Effector memory CD8-positive, alpha-beta T cell (primary cell): ENCODE data around the gene UGT1A4.

Source experiments
- ATAC-seq: fragments of 150-1000 bp; cut with Tn5 transposase; replicated peaks from 2 replicates; pipeline ENCODE4 v1.10.0; 2021; ENCODE audit warnings: mild to moderate bottlenecking, moderate library complexity
- DNase-seq, 3 experiments: peaks; one replicate each; pipeline ENCODE4 v3.0.0; 2021
- H3K27ac Mint-ChIP-seq, 2 donors: one replicate each; pipeline ENCODE4 v1.8.0; 2022; ENCODE audit warnings: mild to moderate bottlenecking in 2 of 2, mixed read lengths in 2 of 2, moderate library complexity in 2 of 2
- H3K27me3 Mint-ChIP-seq, 2 donors: one replicate each; pipeline ENCODE4 v1.8.0; 2022; ENCODE audit warnings: mixed read lengths in 2 of 2
- H3K36me3 Mint-ChIP-seq: one replicate; pipeline ENCODE4 v1.8.0; 2022; ENCODE audit warnings: mild to moderate bottlenecking, moderate library complexity, mixed read lengths; ENCODE audit not compliant: insufficient read depth
- H3K4me1 Mint-ChIP-seq, 2 donors: one replicate each; pipeline ENCODE4 v1.8.0; 2022; ENCODE audit warnings: low read depth in 2 of 2, mixed read lengths in 2 of 2
- H3K4me3 Mint-ChIP-seq, 2 donors: one replicate each; pipeline ENCODE4 v1.8.0; 2022; ENCODE audit warnings: mild to moderate bottlenecking in 2 of 2, mixed read lengths in 2 of 2, moderate library complexity in 2 of 2
- H3K9me3 Mint-ChIP-seq, 2 donors: one replicate each; pipeline ENCODE4 v1.8.0; 2022; ENCODE audit warnings: mixed read lengths in 2 of 2

UGT1A4 gene

DNA sequence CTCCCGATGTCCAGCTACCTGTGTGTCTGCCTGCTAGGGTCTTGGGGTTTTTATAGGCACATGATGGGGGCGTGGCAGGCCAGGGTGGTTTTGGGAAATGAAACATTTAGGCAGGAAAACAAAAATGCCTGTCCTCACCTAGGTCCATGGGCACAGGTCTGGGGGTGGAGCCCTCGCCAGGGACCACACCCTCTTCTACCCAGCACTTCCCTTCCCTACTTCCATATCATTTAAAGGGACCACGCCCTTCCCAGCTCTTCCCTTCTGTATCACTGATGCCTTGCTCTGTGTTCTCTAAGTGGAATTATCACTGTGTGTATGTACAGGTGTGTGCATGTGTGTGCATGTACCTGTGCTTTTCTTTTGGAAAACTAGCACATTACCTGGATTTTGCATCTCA is 47.9 kb downstream of the UGT1A4 start:
- no peaks in the 10 kb centered on the region for H3K36me3 Mint-ChIP-seq
- H3K4me3 Mint-ChIP-seq: no peak overlapping the region

DNA sequence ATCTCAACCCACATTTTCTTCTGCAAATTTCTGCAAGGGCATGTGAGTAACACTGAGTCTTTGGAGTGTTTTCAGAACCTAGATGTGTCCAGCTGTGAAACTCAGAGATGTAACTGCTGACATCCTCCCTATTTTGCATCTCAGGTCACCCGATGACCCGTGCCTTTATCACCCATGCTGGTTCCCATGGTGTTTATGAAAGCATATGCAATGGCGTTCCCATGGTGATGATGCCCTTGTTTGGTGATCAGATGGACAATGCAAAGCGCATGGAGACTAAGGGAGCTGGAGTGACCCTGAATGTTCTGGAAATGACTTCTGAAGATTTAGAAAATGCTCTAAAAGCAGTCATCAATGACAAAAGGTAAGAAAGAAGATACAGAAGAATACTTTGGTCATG is 49.5 kb downstream of the UGT1A4 start:
- Mint-ChIP-seq H3K4me3 (no peak overlapping the region), H3K4me1 (no peaks in the 10 kb centered on the region), H3K27me3 (peaks cover 52 to 58% of the 10 kb centered on the region in 2 donors), H3K36me3 (no peaks in the 10 kb centered on the region), H3K9me3 (peaks cover 0 to 2% of the 10 kb centered on the region in 2 donors), H3K27ac (no peak overlapping the region)
- no peak for DNase-seq
- ATAC-seq: no peak

More for the DNA sequence above, 47.9 kb downstream of the UGT1A4 start:
- Mint-ChIP-seq H3K4me1 (no peaks in the 10 kb centered on the region), H3K27ac (no peak overlapping the region), H3K27me3 (peaks cover 54 to 61% of the 10 kb centered on the region in 2 donors), H3K9me3 (peaks cover 0 to 2% of the 10 kb centered on the region in 2 donors)
- DNase-seq: no peak
- no peak for ATAC-seq

DNA sequence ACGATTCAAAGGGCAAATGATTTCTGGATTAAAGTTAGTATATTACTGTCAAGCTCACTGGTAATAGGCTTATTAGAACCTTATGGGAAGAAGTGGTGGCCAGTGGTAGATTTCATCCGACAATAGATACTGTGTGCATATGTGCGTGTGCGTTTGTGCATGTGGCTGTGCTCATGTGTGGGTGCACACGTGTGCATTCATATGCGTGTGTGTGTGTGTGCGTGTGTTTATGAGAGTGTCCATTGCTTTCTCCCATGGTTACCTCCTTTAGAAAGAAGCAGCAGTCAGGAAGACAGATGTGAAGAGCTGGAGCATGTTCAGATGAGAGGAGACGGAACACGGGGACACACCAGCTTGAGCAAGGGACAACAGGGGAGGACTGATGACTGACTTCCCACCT is 50.7 kb downstream of the UGT1A4 start:
- H3K36me3 Mint-ChIP-seq: no peaks in the 10 kb centered on the region
- ATAC-seq (no peak), DNase-seq (no peak)
- H3K27me3 Mint-ChIP-seq: peaks cover 44 to 46% of the 10 kb centered on the region in 2 donors
- H3K9me3 Mint-ChIP-seq: peaks cover 0 to 2% of the 10 kb centered on the region in 2 donors
- no peak overlapping the region for H3K27ac Mint-ChIP-seq
- no peak overlapping the region for H3K4me3 Mint-ChIP-seq
- H3K4me1 Mint-ChIP-seq: no peaks in the 10 kb centered on the region

DNA sequence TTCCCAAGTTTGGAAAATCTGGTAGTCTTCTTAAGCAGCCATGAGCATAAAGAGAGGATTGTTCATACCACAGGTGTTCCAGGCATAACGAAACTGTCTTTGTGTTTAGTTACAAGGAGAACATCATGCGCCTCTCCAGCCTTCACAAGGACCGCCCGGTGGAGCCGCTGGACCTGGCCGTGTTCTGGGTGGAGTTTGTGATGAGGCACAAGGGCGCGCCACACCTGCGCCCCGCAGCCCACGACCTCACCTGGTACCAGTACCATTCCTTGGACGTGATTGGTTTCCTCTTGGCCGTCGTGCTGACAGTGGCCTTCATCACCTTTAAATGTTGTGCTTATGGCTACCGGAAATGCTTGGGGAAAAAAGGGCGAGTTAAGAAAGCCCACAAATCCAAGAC is 53.6 kb downstream of the UGT1A4 start:
- H3K27ac Mint-ChIP-seq: no peak overlapping the region
- H3K4me3 Mint-ChIP-seq: no peak overlapping the region
- no peaks in the 10 kb centered on the region for H3K36me3 Mint-ChIP-seq
- DNase-seq (no peak), ATAC-seq (no peak)
- H3K9me3 Mint-ChIP-seq: peaks cover 0 to 12% of the 10 kb centered on the region in 2 donors
- H3K4me1 Mint-ChIP-seq: no peaks in the 10 kb centered on the region
- H3K27me3 Mint-ChIP-seq: peaks cover 32 to 51% of the 10 kb centered on the region in 2 donors

DNA sequence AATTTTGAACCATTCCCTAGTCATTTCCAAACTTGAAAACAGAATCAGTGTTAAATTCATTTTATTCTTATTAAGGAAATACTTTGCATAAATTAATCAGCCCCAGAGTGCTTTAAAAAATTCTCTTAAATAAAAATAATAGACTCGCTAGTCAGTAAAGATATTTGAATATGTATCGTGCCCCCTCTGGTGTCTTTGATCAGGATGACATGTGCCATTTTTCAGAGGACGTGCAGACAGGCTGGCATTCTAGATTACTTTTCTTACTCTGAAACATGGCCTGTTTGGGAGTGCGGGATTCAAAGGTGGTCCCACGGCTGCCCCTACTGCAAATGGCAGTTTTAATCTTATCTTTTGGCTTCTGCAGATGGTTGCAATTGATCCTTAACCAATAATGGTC is 54.0 kb downstream of the UGT1A4 start:
- DNase-seq (no peak), ATAC-seq (no peak)
- H3K36me3 Mint-ChIP-seq: no peaks in the 10 kb centered on the region
- no peaks in the 10 kb centered on the region for H3K4me1 Mint-ChIP-seq
- H3K4me3 Mint-ChIP-seq: no peak overlapping the region
- H3K9me3 Mint-ChIP-seq: peaks cover 0 to 12% of the 10 kb centered on the region in 2 donors
- H3K27me3 Mint-ChIP-seq: peaks cover 32 to 52% of the 10 kb centered on the region in 2 donors
- H3K27ac Mint-ChIP-seq: no peak overlapping the region

DNA sequence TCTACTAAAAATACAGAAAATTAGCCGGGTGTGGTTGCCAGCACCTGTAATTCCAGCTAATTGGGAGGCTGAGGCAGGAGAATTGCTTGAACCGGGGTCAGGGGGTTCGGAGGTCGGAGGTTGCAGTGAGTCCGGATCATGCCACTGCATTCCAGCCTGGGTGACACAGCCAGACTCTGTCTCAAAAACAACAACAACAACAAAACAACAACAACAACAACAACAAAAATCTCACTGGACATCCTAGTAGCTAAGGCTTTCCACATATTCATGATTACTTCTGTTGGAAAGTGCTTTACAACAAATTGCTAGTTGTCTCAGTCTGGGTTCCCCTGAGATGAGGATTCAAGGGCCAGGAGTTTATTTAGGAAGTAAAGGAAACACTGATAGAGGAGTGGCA is 55.3 kb downstream of the UGT1A4 start:
- no peak overlapping the region for H3K4me3 Mint-ChIP-seq
- DNase-seq (no peak), ATAC-seq (no peak)
- H3K9me3 Mint-ChIP-seq: peaks cover 0 to 12% of the 10 kb centered on the region in 2 donors
- H3K36me3 Mint-ChIP-seq: no peaks in the 10 kb centered on the region
- H3K27me3 Mint-ChIP-seq: peaks cover 38 to 58% of the 10 kb centered on the region in 2 donors
- no peaks in the 10 kb centered on the region for H3K4me1 Mint-ChIP-seq
- no peak overlapping the region for H3K27ac Mint-ChIP-seq

DNA sequence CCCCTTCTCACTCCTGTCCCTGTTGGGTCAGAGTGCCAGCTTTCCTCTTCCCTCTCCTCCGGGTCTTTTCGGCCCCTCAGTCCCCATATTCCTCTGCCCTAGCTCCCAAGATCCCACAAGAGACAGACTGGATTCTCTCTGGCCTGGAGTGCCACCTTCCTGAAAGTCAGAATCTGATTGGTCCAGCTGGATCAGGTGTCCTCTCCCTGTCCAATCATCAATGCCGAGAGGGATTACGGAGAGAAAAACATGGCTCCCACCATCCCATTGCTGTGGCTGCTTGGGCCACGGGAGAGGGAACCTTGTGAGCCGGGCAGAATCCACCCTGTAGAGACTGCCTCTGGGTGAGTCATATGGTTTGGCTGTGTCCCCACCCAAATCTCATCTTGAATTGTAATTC is 56.9 kb downstream of the UGT1A4 start:
- peaks cover 46 to 65% of the 10 kb centered on the region in 2 donors for H3K27me3 Mint-ChIP-seq
- peaks cover 0 to 12% of the 10 kb centered on the region in 2 donors for H3K9me3 Mint-ChIP-seq
- ATAC-seq: no peak
- no peaks in the 10 kb centered on the region for H3K36me3 Mint-ChIP-seq
- no peaks in the 10 kb centered on the region for H3K4me1 Mint-ChIP-seq
- H3K27ac Mint-ChIP-seq: no peak overlapping the region
- no peak overlapping the region for H3K4me3 Mint-ChIP-seq
- DNase-seq: no peak

DNA sequence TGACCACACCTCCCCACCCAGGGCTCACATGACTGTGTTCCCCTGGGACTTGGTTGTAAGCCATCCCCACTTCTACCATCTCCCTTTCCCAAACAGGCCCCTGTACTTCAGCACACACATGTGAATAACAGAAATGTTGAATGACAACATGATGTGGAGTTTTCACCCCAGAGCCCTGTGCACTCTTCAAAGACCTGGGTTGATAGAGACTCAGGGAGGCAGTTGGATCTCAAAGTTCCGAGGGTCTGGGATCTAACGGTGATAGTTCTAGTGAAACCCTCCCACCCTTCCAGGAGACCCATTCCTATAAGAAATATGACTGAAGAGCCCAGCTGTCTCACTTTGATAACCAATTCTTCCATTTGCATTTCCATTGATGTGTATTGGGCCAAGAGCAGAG is 59.5 kb downstream of the UGT1A4 start, which contains the start of gene MROH2A:
TSS of gene MROH2A (plus strand) at position 301 of the 400 bp plus-strand sequence. CDS start 1,029 bp downstream, outside the sequence.
- Mint-ChIP-seq H3K9me3 (peaks cover 0 to 12% of the 10 kb centered on the region in 2 donors), H3K4me1 (no peaks in the 10 kb centered on the region), H3K27me3 (peaks cover 52 to 91% of the 10 kb centered on the region in 2 donors), H3K27ac (no peak within 1 kb of the TSS), H3K36me3 (no peaks in the 10 kb centered on the region), H3K4me3 (no peak within 1 kb of the TSS)
- no peak for DNase-seq
- no peak for ATAC-seq

DNA sequence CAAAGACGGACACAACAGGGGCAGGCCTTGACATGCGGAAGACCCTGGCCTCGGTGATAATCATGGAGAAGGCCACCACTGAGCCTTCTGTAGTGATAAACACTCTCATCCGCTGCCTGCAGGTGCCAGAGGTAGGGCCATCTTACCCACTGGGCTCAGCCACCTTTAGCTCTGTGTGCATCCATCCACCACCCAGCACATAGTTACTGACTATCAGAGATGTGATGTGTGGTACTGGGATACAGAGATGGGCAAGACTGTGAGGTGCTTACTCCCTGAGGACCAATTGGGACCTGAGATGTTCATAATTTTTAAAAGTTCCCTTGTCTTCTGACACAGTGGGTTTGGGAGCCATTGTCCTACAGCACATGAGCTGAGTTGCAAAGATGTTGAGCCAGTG is 61.2 kb downstream of the UGT1A4 start:
- no peak overlapping the region for H3K27ac Mint-ChIP-seq
- DNase-seq: no peak
- no peaks in the 10 kb centered on the region for H3K36me3 Mint-ChIP-seq
- H3K4me1 Mint-ChIP-seq: no peaks in the 10 kb centered on the region
- H3K4me3 Mint-ChIP-seq: no peak overlapping the region
- no peak for ATAC-seq
- H3K9me3 Mint-ChIP-seq: peaks cover 0 to 12% of the 10 kb centered on the region in 2 donors
- peaks cover 61 to 96% of the 10 kb centered on the region in 2 donors for H3K27me3 Mint-ChIP-seq

DNA sequence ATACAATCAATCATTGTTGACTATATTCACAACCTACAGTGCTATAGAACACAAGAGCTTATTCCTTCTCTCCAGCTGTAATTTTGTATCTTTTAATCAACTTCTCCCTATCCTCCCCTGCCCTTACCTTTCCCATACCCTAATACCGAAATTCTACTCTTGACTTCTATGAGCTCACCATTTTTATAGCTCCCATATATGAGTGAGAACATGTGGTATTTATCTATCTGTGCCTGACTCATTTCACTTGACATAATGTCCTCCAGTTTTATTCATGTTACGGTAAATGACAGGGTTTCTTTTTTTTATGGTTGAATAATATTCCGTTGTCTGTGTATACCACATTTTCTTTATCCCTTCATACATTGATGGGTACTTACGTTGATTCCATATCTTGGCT is 62.2 kb downstream of the UGT1A4 start:
- Mint-ChIP-seq H3K27me3 (peaks cover 63 to 96% of the 10 kb centered on the region in 2 donors), H3K36me3 (no peaks in the 10 kb centered on the region)

DNA sequence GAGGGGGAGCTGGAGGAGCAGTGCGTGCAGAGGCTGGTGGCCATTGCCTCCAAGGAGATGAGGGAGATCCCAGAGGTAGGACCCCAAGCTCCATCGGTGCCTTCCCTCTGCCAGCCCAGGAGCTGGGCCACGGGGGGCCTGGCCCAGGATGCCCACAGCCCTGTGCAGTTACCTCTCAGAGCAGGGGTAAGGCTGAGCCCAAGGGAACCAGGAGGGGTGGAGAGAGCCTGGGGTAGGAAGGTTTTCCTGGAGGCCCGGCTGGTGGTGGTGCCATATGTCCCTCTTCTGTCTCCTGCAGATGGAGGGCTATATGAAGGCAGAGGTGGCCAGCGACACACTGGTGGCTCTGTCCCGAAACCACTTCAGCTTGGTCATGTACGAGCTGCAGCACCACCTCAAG is 71.0 kb downstream of the UGT1A4 start:
- ATAC-seq (no peak), DNase-seq (no peak)
- Mint-ChIP-seq H3K4me3 (no peak overlapping the region), H3K36me3 (no peaks in the 10 kb centered on the region), H3K27ac (no peak overlapping the region), H3K4me1 (no peaks in the 10 kb centered on the region), H3K9me3 (no peaks in the 10 kb centered on the region), H3K27me3 (peaks cover 30 to 72% of the 10 kb centered on the region in 2 donors)

More for the DNA sequence above, 62.2 kb downstream of the UGT1A4 start:
- Mint-ChIP-seq H3K4me1 (no peaks in the 10 kb centered on the region), H3K27ac (no peak overlapping the region), H3K4me3 (no peak overlapping the region), H3K9me3 (peaks cover 0 to 6% of the 10 kb centered on the region in 2 donors)
- no peak for DNase-seq
- no peak for ATAC-seq

DNA sequence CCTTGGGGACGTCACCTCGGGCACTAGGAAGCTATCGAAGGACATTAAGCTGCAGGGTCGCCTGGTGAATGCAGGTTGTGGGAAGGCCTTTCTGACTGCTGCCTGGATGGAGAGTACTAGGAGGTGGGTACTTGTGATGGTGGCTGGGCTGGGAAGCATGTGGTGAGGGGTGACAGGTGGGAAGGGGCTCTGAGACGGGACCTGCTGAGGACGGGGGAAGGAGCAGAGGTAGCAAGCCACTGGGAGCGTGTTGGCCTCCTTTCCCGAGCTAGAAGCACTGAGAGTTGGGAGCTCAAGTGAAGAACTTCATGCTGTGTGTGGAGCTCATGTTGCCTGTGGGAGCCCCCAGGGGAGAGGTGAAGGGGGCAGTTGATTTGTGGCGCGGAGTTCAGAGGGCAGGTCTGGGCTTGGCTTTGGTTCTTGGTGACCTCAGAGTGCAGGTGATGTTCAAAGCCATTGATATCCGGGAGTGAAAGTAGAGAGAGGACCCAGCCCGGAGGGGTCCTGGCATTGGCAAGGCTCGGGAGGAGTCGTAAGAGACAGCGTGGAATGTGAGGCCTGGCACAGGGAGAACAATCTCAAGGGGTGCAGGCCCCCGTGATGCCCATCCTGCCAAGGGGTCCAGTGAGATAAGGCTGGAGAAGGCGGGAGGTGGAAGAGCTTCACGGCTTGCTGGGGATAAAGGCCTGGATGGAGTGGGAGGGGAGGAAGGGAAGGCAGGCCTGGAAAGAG is 72.8 kb downstream of the UGT1A4 start:
- no peak for ATAC-seq
- Mint-ChIP-seq H3K36me3 (no peaks in the 10 kb centered on the region), H3K4me1 (no peaks in the 10 kb centered on the region), H3K4me3 (no peak overlapping the region), H3K9me3 (no peaks in the 10 kb centered on the region), H3K27me3 (peaks cover 17 to 58% of the 10 kb centered on the region in 2 donors), H3K27ac (no peak overlapping the region)
- no peak for DNase-seq

DNA sequence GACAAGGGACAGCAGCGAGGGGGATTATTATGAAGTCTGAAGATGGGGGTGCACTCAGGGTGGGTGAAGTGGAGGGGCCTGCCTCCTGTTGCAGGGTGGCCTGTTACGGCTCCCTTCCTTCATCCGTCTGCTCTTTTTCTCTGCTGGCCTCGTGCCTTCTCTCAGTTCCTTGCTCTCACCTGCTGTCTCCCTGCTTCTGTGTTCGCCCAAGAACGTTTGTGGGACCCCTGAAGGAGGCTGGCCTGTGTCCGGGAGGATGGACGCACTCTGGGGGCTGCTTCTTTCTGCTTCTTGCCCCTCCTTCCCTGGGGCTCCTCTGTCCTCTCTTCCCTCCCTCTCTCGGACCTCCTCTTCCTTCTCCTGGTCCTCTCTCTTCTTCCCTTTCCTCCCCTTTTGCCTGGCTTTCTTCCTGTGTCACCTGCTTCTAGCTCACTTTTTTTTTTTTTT is 73.4 kb downstream of the UGT1A4 start:
- no peaks in the 10 kb centered on the region for H3K9me3 Mint-ChIP-seq

DNA sequence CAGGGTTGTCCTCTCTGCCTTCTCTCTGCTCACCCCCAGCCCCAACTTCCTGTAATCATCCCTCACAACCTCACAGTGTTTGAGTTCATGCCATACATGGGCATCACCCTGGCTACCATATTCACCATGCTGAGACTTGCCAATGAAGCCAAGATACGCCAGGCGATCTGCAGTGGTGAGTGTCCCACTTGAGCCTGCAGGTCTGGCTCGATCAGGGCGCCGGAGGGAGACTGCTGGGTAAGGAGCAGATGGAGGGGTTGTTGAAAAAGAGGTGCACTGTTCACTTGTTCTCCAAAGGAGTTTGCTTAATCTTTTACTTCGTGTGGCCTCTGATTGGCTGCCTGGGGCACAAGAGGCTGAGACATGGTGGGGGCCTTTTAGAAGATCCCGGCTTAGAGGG is 74.2 kb downstream of the UGT1A4 start:
- Mint-ChIP-seq H3K36me3 (no peaks in the 10 kb centered on the region), H3K4me1 (no peaks in the 10 kb centered on the region), H3K27ac (no peak overlapping the region), H3K4me3 (no peak overlapping the region), H3K9me3 (no peaks in the 10 kb centered on the region), H3K27me3 (peaks cover 15 to 54% of the 10 kb centered on the region in 2 donors)
- ATAC-seq (no peak), DNase-seq (no peak)

More for the DNA sequence above, 73.4 kb downstream of the UGT1A4 start:
- no peak for ATAC-seq
- H3K27ac Mint-ChIP-seq: peak overlapping the region in 1 of 2 donors; percentile 23
- H3K27me3 Mint-ChIP-seq: peaks cover 15 to 54% of the 10 kb centered on the region in 2 donors
- no peak for DNase-seq
- no peaks in the 10 kb centered on the region for H3K4me1 Mint-ChIP-seq
- no peaks in the 10 kb centered on the region for H3K36me3 Mint-ChIP-seq
- no peak overlapping the region for H3K4me3 Mint-ChIP-seq
